NCI-H2171 treated with DMSO at 0.1 percent for 48 hours (cell line): Measurements from ENCODE around the gene PTGS2.

ENCODE experiments used
- DNase-seq: peaks from one replicate; lab custom pipeline; 2025; lab: John Stamatoyannopoulos, UW

PTGS2 gene

DNA sequence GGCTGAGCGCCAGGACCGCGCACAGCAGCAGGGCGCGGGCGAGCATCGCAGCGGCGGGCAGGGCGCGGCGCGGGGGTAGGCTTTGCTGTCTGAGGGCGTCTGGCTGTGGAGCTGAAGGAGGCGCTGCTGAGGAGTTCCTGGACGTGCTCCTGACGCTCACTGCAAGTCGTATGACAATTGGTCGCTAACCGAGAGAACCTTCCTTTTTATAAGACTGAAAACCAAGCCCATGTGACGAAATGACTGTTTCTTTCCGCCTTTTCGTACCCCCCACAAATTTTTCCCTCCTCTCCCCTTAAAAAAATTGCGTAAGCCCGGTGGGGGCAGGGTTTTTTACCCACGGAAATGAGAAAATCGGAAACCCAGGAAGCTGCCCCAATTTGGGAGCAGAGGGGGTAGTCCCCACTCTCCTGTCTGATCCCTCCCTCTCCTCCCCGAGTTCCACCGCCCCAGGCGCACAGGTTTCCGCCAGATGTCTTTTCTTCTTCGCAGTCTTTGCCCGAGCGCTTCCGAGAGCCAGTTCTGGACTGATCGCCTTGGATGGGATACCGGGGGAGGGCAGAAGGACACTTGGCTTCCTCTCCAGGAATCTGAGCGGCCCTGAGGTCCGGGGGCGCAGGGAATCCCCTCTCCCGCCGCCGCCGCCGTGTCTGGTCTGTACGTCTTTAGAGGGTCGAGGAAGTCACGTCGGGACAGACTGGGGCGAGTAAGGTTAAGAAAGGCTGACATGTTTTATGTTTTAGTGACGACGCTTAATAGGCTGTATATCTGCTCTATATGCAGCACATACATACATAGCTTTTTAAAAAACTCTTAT is at the start of gene PTGS2:
Gene PTGS2 (minus strand): TSS at position 179 of the 817 bp plus-strand sequence. CDS start 133 bp downstream, at position 46.
- DNase-seq, result peak; percentile 66

DNA sequence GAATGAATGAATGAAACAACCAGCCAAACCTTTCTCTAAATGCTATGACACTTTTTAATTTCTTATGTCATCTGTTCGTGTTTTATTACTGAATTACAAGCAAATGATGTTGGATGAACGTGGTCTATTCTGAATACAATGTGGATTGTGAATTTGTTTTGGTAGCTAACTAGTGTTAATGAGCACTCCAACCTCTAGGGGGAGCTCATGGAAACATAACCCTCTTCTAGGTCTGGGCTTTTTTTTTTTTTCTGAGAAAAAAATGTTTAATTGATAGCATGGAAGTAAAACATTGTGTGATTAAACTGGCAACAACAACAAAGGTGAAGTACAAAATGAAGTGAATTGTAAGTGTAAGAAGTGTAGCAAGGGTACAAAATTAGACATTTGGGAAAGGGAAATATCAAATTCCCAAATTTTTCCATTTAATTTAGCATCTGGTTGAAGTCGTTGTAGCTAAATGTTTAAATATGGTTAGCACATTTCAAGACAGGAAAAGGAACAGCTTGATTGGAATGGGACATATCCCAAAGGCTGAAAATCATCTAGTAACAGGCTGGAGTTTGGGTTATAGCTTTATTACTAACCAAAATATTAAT is 42.6 kb upstream of the PTGS2 start:
- peak; percentile 49 for DNase-seq

GRCh38 chr1:186717286-186717685 is 37.1 kb upstream of the PTGS2 start:
- DNase-seq, result no peak

- DNase-seq, result no peak
Measured at GRCh38 chr1:186715887-186716809, 35.9 kb upstream of the PTGS2 start.

DNA sequence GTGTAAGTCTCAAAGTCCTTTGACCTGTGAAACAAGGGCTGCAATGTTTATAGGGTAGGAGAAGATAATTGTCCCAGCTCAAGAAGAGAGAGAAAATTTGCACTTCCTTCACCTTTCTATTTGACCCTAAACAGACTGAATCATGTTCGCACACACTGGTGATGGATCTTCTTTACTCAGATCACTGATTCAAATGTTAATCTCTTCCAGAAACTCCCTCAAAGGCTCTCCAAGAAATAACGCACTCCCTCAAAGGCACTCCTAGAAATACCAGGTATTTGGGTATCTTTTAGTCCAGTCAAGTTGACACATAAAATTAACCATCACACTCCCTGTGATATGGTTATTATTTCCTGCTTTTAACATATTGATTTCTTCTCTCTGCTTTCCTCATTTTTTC is 30.5 kb upstream of the PTGS2 start:
- DNase-seq, result no peak

DNA sequence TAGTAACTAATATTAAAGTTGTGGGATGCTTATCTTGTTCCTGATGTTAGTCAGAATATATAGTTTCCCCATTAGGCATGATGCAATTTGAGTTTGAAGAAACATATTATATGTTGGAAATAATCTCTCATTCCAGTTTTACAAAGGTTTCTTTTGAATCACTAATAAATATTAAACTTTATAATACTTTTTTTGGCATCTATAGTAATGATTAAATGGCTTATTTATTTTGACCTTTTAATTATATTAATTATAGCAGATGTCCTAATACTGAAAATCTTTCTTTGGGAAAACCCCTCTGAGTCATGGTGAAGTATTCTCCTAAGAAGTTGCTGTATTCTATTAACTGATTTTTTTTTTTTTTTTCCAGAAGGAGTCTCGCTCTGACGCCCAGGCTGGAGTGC is 28.5 kb upstream of the PTGS2 start:
- DNase-seq, result no peak

DNA sequence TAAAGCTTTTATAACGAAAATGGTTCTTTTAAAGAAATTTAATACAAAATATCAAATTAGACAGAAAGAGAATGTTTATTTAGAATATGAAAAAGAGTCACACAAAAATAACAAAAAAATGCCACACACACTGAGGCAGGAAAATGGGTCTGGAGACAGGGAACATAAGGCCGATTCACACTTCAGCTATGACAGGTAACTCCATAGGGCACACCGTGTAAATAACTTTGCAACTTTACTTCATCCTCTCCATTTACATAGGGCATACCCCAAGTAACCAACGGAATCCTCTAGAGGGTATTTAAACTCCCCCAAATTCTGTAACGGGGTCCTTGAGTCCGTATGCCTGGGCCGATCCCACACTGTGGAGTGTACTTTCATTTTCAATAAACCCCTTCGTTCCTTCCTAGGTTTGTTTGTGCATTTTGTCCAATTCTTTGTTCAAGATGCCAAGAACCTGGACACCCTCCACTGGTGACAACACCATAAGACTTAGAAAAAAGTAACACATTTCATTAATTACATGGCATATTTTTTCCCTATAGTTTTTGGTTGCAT is 23.1 kb upstream of the PTGS2 start:
- DNase-seq, result no peak

GRCh38 chr1:186700722-186701121 is 20.5 kb upstream of the PTGS2 start:
- DNase-seq, result no peak

GRCh38 chr1:186699519-186699918 is 19.3 kb upstream of the PTGS2 start:
- DNase-seq, result no peak

DNA sequence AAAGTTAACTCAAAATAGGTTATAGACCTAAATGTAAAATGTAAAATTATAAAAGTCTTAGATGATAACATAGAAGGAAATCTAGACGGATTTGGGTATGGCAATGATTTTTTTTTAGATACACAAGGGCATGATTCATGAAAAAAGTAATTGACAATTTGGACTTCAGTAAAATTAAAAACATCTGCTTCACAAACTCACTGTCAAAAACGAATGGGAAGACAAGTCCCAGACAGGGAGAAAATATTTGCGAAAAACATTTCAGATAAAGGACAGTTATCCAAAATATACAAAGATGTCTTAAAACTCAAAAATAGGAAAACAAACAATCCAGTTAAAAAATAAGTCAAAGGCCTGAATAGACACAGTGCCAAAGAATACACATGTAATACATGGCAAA is 9.7 kb upstream of the PTGS2 start:
- DNase-seq, result no peak

- no peak for DNase-seq
Measured at GRCh38 chr1:186689376-186689775, 9.2 kb upstream of the PTGS2 start.

- DNase-seq, result no peak
Measured at GRCh38 chr1:186683652-186684410, 3.6 kb upstream of the PTGS2 start.

- no peak for DNase-seq
Measured at GRCh38 chr1:186682736-186683135, 2.5 kb upstream of the PTGS2 start.

DNA sequence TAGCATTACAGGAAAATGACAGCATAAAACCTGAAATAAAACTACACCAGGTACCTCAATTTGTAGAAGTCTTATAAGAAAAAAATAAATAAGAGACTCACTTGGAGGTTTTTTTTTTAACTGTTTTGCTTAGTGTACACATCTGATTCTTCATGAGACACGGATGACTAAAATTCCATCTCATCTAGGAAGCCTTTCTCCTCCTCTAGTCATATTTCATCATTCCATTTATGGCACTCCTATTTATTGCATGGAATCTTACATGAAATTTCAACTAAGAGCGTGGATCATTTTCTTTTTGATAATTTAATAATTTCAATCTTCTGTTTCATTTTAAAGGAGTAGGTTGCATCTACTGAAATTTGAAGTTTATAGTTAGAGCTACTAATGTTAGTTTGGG is 1.6 kb upstream of the PTGS2 start:
- no peak for DNase-seq

DNA sequence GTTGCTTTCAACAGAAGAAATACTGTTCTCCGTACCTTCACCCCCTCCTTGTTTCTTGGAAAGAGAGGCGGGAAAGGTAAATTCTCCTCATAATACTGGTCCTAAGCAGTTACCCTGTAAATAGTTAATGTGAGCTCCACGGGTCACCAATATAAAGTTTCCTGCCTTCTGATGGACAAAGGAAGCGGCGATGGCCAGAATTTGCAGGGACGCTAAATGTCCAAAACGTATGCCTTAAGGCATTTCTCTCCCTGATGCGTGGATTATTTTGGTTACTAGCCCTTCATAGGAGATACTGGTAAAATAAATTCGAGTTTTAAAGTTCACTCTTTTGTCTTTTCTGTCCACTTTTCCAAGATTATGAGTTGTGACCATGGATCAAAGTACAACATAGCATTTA is 898 bp upstream of the PTGS2 start:
- DNase-seq, result no peak

- no peak for DNase-seq
Measured at GRCh38 chr1:186679924-186680244, 339 bp downstream of the PTGS2 start.

GRCh38 chr1:186678155-186678554 is 2.1 kb downstream of the PTGS2 start:
- no peak for DNase-seq

GRCh38 chr1:186672596-186672995 is 7.6 kb downstream of the PTGS2 start:
- no peak for DNase-seq

- DNase-seq, result no peak
Measured at GRCh38 chr1:186672131-186672530, 8.1 kb downstream of the PTGS2 start.

GRCh38 chr1:186671136-186671825 is 8.9 kb downstream of the PTGS2 start:
- DNase-seq, result no peak
